DMS 273 treated with DMSO at 0.1 percent for 48 hours (cell line): Measurements from ENCODE around the gene MALRD1.

ENCODE experiments used
- DNase-seq: peaks from one replicate; lab custom pipeline; 2025; lab: John Stamatoyannopoulos, UW

The MALRD1 gene

GRCh38 chr10:19373988-19374387, 325.4 kb downstream of the MALRD1 start:
- no peak for DNase-seq

- no peak for DNase-seq
These were observed 337.3 kb downstream of the MALRD1 start for GRCh38 chr10:19385846-19386450.

DNA sequence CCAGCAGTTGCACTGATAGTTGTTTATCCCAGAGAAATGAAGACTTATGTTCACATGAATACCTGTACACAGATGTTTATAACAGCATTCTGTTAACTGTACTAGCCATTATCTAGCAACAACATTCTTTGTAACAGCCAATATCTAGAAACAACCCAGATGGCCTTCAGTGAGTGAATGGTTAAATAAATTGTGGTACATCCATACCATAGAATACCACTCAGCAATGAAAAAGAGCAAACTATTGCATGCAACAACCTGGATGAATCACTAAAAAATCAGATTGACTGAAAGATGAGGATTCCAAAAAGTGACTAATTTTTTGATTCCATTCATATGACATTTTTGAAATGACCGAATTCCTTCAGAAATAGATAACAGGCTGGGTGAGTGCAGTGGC, 360.3 kb downstream of the MALRD1 start:
- DNase-seq, result no peak

- no peak for DNase-seq
These were observed 362.5 kb downstream of the MALRD1 start for GRCh38 chr10:19411119-19411518.

- no peak for DNase-seq
These were observed 363.9 kb downstream of the MALRD1 start for GRCh38 chr10:19412531-19412930.

- no peak for DNase-seq
These were observed 367.6 kb downstream of the MALRD1 start for GRCh38 chr10:19416164-19416563.

DNA sequence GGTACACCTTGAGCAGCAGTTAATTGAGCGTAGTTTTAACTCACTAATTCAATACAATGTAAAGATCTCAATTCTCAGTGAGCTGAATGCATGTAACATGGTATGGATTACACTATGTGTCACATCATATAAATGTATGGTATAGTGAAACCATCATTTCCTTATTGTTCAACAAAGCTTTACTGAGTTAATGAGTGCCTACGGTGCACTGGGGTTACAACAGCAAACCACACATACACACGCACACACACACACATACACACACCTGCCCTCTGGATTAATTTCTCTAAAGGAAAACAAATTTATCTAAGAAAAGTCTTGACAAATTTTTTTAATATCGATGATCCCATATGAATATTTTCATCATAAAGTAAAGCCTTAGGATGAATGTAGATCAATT, 369.1 kb downstream of the MALRD1 start:
- no peak for DNase-seq

DNA sequence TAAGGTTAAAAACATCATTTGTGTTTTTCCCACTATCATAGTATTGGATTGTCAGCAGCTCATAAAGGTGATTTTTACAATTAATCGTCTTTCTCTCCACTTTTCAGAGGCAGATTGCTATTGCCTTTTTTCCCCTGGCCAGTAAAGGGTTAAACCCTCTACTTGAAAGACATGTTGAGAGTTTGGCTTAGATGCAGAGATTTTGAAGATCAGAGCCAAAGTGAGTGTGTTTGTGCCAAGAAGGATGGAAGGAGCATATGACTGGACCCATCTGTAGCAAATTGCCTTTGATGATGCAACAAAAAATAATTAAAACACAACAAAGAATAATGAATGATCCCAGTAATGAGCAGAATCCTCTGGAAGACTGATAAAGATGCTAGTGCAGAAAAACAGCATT, 373.1 kb downstream of the MALRD1 start:
- no peak for DNase-seq

DNA sequence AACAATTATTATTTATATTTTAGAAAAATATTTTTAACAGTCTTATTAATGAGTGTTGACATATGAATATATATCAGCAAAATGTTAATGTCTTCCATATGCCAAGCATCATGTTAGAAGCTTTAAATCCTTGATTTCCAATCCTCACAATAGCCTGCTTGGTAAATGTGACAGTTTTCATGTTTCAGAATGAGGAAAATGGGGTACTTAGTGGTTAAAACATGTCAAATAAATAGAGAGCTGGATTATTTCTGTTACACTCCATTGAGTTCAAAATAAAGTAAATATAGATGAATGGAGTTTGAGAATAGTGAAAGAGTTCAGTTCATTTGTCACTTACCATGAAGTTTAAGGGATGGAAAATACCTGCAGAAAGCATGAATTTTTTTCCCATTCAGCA, 377.4 kb downstream of the MALRD1 start:
- no peak for DNase-seq

DNA sequence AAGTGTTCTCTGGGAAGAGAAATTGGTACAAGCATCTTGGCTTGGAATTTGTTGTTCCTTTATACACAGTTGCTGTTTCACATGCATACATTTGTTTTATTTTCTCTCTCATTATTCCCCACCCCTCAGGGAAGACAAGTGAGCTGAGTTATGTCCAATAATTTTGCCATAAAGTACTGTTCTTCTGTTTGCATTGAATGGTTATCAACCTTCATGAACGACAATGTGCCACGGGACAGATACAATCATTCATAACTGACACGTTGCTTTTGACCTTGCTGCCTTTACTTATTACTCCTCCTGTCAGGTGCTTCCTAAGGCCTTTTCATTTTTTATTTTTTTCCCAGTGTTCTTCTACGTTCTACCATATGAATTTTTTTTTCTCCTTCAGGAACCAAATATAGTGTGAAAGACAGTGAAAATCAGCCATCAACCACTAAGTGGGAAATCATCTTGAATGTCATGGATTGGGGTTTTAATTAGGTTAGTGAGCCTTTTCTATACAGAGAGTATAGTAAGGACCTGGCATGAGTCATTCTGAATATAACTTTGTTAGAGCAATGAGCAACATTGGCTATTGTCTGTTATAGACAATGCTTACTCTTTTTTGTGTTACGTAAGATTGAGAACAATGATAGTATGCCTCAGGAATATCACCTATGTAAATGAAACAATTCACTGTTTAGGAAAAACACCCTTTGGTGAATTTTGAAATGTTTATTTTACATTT, 383.2 kb downstream of the MALRD1 start:
- DNase-seq, result no peak

DNA sequence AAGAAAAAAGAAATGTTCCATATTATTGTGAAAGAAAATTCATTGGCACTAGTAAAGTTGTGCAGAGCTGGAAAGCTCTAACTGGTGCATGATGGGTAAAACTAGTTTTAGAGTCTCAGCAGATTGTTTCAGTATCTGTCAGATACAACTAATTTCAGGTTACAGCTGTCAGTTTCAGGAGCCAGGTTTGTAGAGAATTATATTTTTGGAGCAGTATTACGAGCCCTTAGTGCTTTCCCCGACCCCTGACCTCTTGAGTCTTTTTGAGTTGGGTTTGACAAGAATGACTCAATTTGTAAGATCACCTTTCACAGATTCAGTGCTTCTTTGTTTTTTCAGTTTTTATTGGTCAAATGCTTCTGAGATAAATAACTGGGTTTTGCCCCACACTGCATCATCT, 401.3 kb downstream of the MALRD1 start:
- DNase-seq, result no peak

GRCh38 chr10:19451356-19451755, 402.8 kb downstream of the MALRD1 start:
- DNase-seq, result no peak

DNA sequence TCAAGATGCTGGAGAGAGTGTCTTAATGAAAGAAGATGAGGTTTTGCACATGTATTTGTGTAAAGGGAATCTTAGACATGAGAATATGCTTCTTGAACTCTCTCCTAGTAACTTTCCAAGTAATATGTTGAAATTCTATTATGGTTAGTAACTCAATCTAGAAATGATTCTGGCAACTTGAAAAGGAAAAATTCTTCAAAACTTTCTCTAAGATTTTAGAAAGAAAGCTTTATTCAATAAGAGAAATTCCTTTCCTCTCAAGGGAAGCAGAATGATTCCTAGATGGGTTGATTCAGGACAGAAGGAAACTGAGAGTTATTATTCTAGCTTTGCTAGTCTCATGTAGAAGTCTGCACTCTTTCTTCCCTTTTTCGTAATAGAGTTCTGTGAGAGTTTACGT, 403.3 kb downstream of the MALRD1 start:
- no peak for DNase-seq

DNA sequence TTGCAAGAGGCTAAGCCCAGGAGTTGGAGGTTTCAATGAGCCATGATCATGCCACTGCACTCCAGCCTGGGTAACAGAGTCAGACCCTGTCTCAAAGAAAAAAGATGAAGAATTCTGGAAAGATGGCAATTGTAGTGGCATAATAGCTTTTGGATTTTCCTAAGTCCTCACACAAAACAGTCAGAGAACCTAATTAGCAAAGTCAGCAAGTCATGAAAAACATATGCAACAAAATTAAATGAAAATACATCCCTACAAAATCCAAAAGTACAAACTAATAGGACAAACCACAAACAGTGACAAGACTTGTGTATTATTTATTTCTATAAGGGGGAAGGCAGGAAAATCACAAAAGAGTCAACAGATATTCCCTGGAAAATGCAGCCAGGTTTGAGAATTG, 405.4 kb downstream of the MALRD1 start:
- DNase-seq, result no peak

- DNase-seq, result no peak
These were observed 413.0 kb downstream of the MALRD1 start for GRCh38 chr10:19461588-19461987.

- no peak for DNase-seq
These were observed 418.1 kb downstream of the MALRD1 start for GRCh38 chr10:19466709-19467108.

DNA sequence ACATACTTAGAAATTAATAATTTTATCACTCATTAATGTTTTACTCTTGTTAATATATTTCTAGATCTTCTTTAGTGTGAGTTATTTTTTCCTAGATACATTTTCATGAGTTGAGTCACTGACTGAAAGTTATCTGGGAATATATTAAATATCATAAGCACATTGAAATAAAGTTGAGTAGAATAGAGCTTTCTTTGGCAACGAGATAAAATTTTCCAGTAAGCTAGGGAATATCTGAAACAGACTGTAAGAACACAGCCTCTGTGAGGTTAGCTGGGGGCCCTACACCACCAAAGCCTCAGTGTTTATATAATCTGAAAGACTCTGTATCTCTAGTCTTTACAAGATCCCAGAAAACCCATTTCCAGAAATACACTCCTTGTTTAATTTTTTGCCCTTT, 419.8 kb downstream of the MALRD1 start:
- DNase-seq, result no peak

- DNase-seq, result no peak
These were observed 420.9 kb downstream of the MALRD1 start for GRCh38 chr10:19469521-19469920.

- no peak for DNase-seq
These were observed 431.3 kb downstream of the MALRD1 start for GRCh38 chr10:19479854-19480253.

GRCh38 chr10:19480353-19480752, 431.8 kb downstream of the MALRD1 start:
- no peak for DNase-seq

GRCh38 chr10:19483421-19483820, 434.8 kb downstream of the MALRD1 start:
- no peak for DNase-seq

GRCh38 chr10:19488592-19489280, 440.1 kb downstream of the MALRD1 start:
- DNase-seq, result no peak

GRCh38 chr10:19491166-19491565, 442.6 kb downstream of the MALRD1 start:
- DNase-seq, result no peak
